Gastrocnemius medialis (tissue), 4 donors: ENCODE measurements around the gene COLQ. TPM values are rescaled to one million over a fixed set of nuclear protein-coding genes. Genes with fewer than 3 reads are reported as not detected.

Source experiments
- ATAC-seq, 2 donors: fragments of 150-250 bp; one replicate each; pipeline ENCODE4 v1.9.1; 2016
- DNase-seq, 2 donors: peaks; one replicate each; pipeline ENCODE4 v3.0.0-alpha.2; 2019
- H3K27ac ChIP-seq, 4 donors: fragments of 200-600 bp; sonication (generic); 1 replicate in 1 of 4; 2 replicates in 3 of 4; pipeline ENCODE4 v1.5.1; 2016 to 2018; ENCODE audit warnings: mild to moderate bottlenecking in 2 of 4, moderate library complexity in 1 of 4
- H3K27me3 ChIP-seq, 3 donors: fragments of 200-600 bp; sonication (generic) in 2 of 3; 1 replicate in 1 of 3; 2 replicates in 2 of 3; pipeline versions ENCODE4 v1.5.1 to v1.6.0; 2016 to 2019; ENCODE audit warnings: mild to moderate bottlenecking in 1 of 3, moderate library complexity in 1 of 3
- H3K36me3 ChIP-seq, 2 donors: fragments of 200-600 bp; sonication (generic) in 1 of 2; one replicate each; pipeline ENCODE4 v1.5.1; 2017 to 2018
- H3K4me1 ChIP-seq, 2 donors: fragments of 200-600 bp; sonication (generic) in 1 of 2; one replicate each; pipeline ENCODE4 v1.5.1; 2016 to 2017; ENCODE audit warnings: mild to moderate bottlenecking in 2 of 2
- H3K4me3 ChIP-seq, 4 donors: fragments of 200-600 bp; sonication (generic) in 3 of 4; 1 replicate in 1 of 4; 2 replicates in 3 of 4; pipeline ENCODE4 v1.5.1; 2016 to 2019; ENCODE audit warnings: mild to moderate bottlenecking in 2 of 4
- H3K9me3 ChIP-seq, 3 donors: fragments of 200-600 bp; sonication (generic) in 2 of 3; 1 replicate in 1 of 3; 2 replicates in 2 of 3; pipeline ENCODE4 v1.5.1; 2016 to 2019
- CTCF ChIP-seq, 5 experiments: fragments of 450-650 bp in 3 of 5; fragments of 200-600 bp in 2 of 5; sonication (generic) in 2 of 5; IDR thresholded peaks in 4 of 5; conservative IDR thresholded peaks in 1 of 5; 1 replicate in 4 of 5; 2 replicates in 1 of 5; pipeline ENCODE4 v1.5.1; 2016 to 2019; ENCODE audit warnings: antibody characterized with exemption in 5 of 5, mild to moderate bottlenecking in 3 of 5, moderate library complexity in 3 of 5
- POLR2A ChIP-seq, 2 donors: fragments of 450-650 bp; IDR thresholded peaks; one replicate each; pipeline ENCODE4 v1.6.1; 2017; ENCODE audit warnings: antibody characterized with exemption in 2 of 2, mild to moderate bottlenecking in 2 of 2, moderate library complexity in 2 of 2
- in situ Hi-C, 4 donors: fragments of 200-750 bp; cut with MboI; loops; one replicate each; pipeline versions ENCODE4 v1.15.0 to v1.8.0; 2017; ENCODE audit warnings: low sequenced_read_pairs in 4 of 4
- intact Hi-C: fragments of 100-400 bp; cut with DNase I; formaldehyde crosslinking; loops from one replicate; pipeline ENCODE4 v1.15.1; 2023; ENCODE audit warnings: low total_unique reads
- total RNA-seq, 4 donors: library from RNA; depleted of rRNA; stranded (reverse); fragments of >200 nt; gene quantifications; one replicate each; pipeline versions ENCODE4 v1.1.0 to v1.2.3, GENCODE V29; 2016

The COLQ gene
- total RNA-seq, 4 donors from 2014 or later: 2.8 to 4.7 (median 3.0) TPM

- no peak for TF ChIP-seq POLR2A (IDR thresholded peaks at IDR 0.05)
- no peak for TF ChIP-seq CTCF (IDR thresholded peaks at IDR 0.05 in 4 of 5, conservative IDR thresholded peaks at IDR 0.05 in 1 of 5)
- in situ Hi-C loops (loop anchor here in 1 of 4 donors (25.0 kb wide), 1 partner anchor 123 kb away; no protein-coding TSS in a partner anchor), intact Hi-C loops (no loop called here)
- ATAC-seq: no peak
- no peaks in the 10 kb centered on the region for H3K9me3 ChIP-seq
- no peak for DNase-seq
- H3K27ac ChIP-seq: no peak overlapping the region
- no peaks in the 10 kb centered on the region for H3K27me3 ChIP-seq
- H3K4me3 ChIP-seq: no peak overlapping the region
- no peaks in the 10 kb centered on the region for H3K4me1 ChIP-seq
- H3K36me3 ChIP-seq: peaks cover 0 to 79% of the 10 kb centered on the region in 2 donors
Observed at GRCh38 chr3:15438983-15439382, 82.5 kb downstream of the COLQ start.

- no peak for TF ChIP-seq CTCF (IDR thresholded peaks at IDR 0.05 in 4 of 5, conservative IDR thresholded peaks at IDR 0.05 in 1 of 5)
- no peak for TF ChIP-seq POLR2A (IDR thresholded peaks at IDR 0.05)
- H3K27ac ChIP-seq: no peak overlapping the region
- in situ Hi-C loops: loop anchor here in 1 of 4 donors (25.0 kb wide), 1 partner anchor 126 kb away; no protein-coding TSS in a partner anchor
- no peaks in the 10 kb centered on the region for H3K9me3 ChIP-seq
- H3K4me1 ChIP-seq: peaks cover 0 to 3% of the 10 kb centered on the region in 2 donors
- DNase-seq (no peak), ATAC-seq (no peak)
- peaks cover 0 to 95% of the 10 kb centered on the region in 2 donors for H3K36me3 ChIP-seq
- H3K27me3 ChIP-seq: no peaks in the 10 kb centered on the region
- intact Hi-C loops: no loop called here
- H3K4me3 ChIP-seq: no peak overlapping the region
Observed at GRCh38 chr3:15436246-15436645, 85.3 kb downstream of the COLQ start.

- peaks cover 0 to 91% of the 10 kb centered on the region in 2 donors for H3K36me3 ChIP-seq
- intact Hi-C loops (no loop called here), in situ Hi-C loops (loop anchor here in 1 of 4 donors (25.0 kb wide), 1 partner anchor 128 kb away; no protein-coding TSS in a partner anchor)
- no peak for DNase-seq
- H3K4me1 ChIP-seq: peaks cover 0 to 11% of the 10 kb centered on the region in 2 donors
- ATAC-seq: no peak
- no peaks in the 10 kb centered on the region for H3K27me3 ChIP-seq
- no peak for TF ChIP-seq CTCF (IDR thresholded peaks at IDR 0.05 in 4 of 5, conservative IDR thresholded peaks at IDR 0.05 in 1 of 5)
- no peak for TF ChIP-seq POLR2A (IDR thresholded peaks at IDR 0.05)
- no peaks in the 10 kb centered on the region for H3K9me3 ChIP-seq
- no peak overlapping the region for H3K4me3 ChIP-seq
- H3K27ac ChIP-seq: no peak overlapping the region
Observed at GRCh38 chr3:15434756-15435155, 86.8 kb downstream of the COLQ start.

GRCh38 chr3:15433531-15433930 lies 88.0 kb downstream of the COLQ start:
- intact Hi-C loops: no loop called here
- H3K27ac ChIP-seq: no peak overlapping the region
- in situ Hi-C loops: loop anchor here in 1 of 4 donors (25.0 kb wide), 1 partner anchor 129 kb away; no protein-coding TSS in a partner anchor
- no peaks in the 10 kb centered on the region for H3K9me3 ChIP-seq
- H3K36me3 ChIP-seq: peaks cover 0 to 79% of the 10 kb centered on the region in 2 donors
- H3K4me1 ChIP-seq: peaks cover 9 to 23% of the 10 kb centered on the region in 2 donors
- no peak for ATAC-seq
- DNase-seq: no peak
- TF ChIP-seq CTCF (IDR thresholded peaks at IDR 0.05 in 4 of 5, conservative IDR thresholded peaks at IDR 0.05 in 1 of 5) (no peak), POLR2A (IDR thresholded peaks at IDR 0.05) (no peak)
- no peak overlapping the region for H3K4me3 ChIP-seq
- no peaks in the 10 kb centered on the region for H3K27me3 ChIP-seq
